Lower leg skin (tissue), 3 donors: ENCODE data around the gene CD276.

Source experiments
- POLR2A ChIP-seq, 2 donors: fragments of 450-650 bp; IDR thresholded peaks; one replicate each; pipeline ENCODE4 v1.6.1; 2016 to 2017; ENCODE audit warnings: antibody characterized with exemption in 2 of 2, mild to moderate bottlenecking in 1 of 2, moderate library complexity in 1 of 2
- TF ChIP-seq, protein P1 (sequence below), 3 donors: fragments of 450-650 bp; IDR thresholded peaks; one replicate each; pipeline ENCODE4 v1.5.1; 2016; ENCODE audit warnings: antibody characterized with exemption in 3 of 3, mild to moderate bottlenecking in 3 of 3, moderate library complexity in 2 of 3

DNA sequence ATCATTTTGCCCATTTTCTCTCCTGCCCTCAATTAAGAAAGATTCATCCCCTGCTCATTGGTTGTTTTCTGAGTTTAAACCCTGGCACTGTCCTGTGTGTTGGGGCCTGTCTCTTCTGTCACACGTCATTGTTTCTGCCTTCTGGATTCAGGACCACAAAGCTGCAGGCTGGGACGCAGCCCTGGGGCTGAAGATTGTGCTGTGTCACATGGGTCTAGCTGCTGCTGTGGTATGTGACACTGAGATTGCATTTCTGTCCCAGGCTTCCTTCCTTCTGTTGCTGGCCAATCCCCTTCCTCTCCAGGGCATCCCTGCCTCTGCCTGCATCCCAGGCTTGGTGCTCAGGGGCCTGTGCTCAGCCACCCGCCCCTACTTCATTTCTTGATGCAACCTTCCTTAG, 40.0 kb downstream of the CD276 start:
- TF ChIP-seq POLR2A (IDR thresholded peaks at IDR 0.05), result no peak
- TF ChIP-seq, protein P1, sequence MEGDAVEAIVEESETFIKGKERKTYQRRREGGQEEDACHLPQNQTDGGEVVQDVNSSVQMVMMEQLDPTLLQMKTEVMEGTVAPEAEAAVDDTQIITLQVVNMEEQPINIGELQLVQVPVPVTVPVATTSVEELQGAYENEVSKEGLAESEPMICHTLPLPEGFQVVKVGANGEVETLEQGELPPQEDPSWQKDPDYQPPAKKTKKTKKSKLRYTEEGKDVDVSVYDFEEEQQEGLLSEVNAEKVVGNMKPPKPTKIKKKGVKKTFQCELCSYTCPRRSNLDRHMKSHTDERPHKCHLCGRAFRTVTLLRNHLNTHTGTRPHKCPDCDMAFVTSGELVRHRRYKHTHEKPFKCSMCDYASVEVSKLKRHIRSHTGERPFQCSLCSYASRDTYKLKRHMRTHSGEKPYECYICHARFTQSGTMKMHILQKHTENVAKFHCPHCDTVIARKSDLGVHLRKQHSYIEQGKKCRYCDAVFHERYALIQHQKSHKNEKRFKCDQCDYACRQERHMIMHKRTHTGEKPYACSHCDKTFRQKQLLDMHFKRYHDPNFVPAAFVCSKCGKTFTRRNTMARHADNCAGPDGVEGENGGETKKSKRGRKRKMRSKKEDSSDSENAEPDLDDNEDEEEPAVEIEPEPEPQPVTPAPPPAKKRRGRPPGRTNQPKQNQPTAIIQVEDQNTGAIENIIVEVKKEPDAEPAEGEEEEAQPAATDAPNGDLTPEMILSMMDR (IDR thresholded peaks at IDR 0.05), result no peak
